Measurements from ENCODE around the gene CCDC148.

CCDC148 gene

GRCh38 chr2:158456309-158457066, at the start of gene CCDC148, which contains the start of gene PKP4:
TSS of gene CCDC148 (minus strand) at chr2:158456753. CDS start at chr2:158456439, 314 bp downstream.
TSS of gene PKP4 (plus strand) at chr2:158456952. CDS start at chr2:158533185, 76,233 bp downstream.
- DNase-seq = peak; percentile 92

- no peak for DNase-seq
Measured at GRCh38 chr2:158505448-158505934, 48.9 kb upstream of the CCDC148 start.

GRCh38 chr2:158504088-158504487, 47.5 kb upstream of the CCDC148 start:
- no peak for DNase-seq

- peak; percentile 97 for DNase-seq
Measured at GRCh38 chr2:158502974-158503373, 46.4 kb upstream of the CCDC148 start.

- DNase-seq = no peak
Measured at GRCh38 chr2:158501301-158501700, 44.7 kb upstream of the CCDC148 start.

- DNase-seq = no peak
Measured at GRCh38 chr2:158500333-158500732, 43.8 kb upstream of the CCDC148 start.

- no peak for DNase-seq
Measured at GRCh38 chr2:158499383-158499782, 42.8 kb upstream of the CCDC148 start.

- DNase-seq = no peak
Measured at GRCh38 chr2:158498749-158499136, 42.2 kb upstream of the CCDC148 start.

- no peak for DNase-seq
Measured at GRCh38 chr2:158498043-158498748, 41.6 kb upstream of the CCDC148 start.

- no peak for DNase-seq
Measured at GRCh38 chr2:158497486-158497885, 40.9 kb upstream of the CCDC148 start.

GRCh38 chr2:158496986-158497385, 40.4 kb upstream of the CCDC148 start:
- DNase-seq = no peak

- DNase-seq = peak; percentile 88
Measured at GRCh38 chr2:158495175-158495574, 38.6 kb upstream of the CCDC148 start.

GRCh38 chr2:158493458-158493857, 36.9 kb upstream of the CCDC148 start:
- DNase-seq = no peak

- DNase-seq = no peak
Measured at GRCh38 chr2:158491072-158491471, 34.5 kb upstream of the CCDC148 start.

- no peak for DNase-seq
Measured at GRCh38 chr2:158489366-158490112, 33.0 kb upstream of the CCDC148 start.

GRCh38 chr2:158488442-158489216, 32.1 kb upstream of the CCDC148 start:
- DNase-seq = no peak

GRCh38 chr2:158487419-158487818, 30.9 kb upstream of the CCDC148 start:
- peak; percentile 76 for DNase-seq

- no peak for DNase-seq
Measured at GRCh38 chr2:158486970-158487325, 30.4 kb upstream of the CCDC148 start.

- DNase-seq = no peak
Measured at GRCh38 chr2:158486150-158486969, 29.8 kb upstream of the CCDC148 start.

- DNase-seq = no peak
Measured at GRCh38 chr2:158484892-158485556, 28.5 kb upstream of the CCDC148 start.

- peak; percentile 33 for DNase-seq
Measured at GRCh38 chr2:158482594-158482993, 26.0 kb upstream of the CCDC148 start.
